Natural killer cell (primary cell): ENCODE data around the gene MYO16. TPM values are rescaled to one million over a fixed set of nuclear protein-coding genes. Genes with fewer than 3 reads are reported as not detected.
"Not testable (repeated sequence)": the region's sequence is repeated elsewhere in the genome, so short reads cannot be mapped to it uniquely, and the experiment has no call there.

Experiments
- ATAC-seq, 3 donors: fragments of 150-1000 bp in 2 of 3; fragments of 200-7000 bp in 1 of 3; cut with Tn5 transposase; 1 replicate in 1 of 3; 2 replicates in 2 of 3; pipeline ENCODE4 v1.10.0; 2021; ENCODE audit warnings: mild to moderate bottlenecking in 2 of 3, moderate library complexity in 2 of 3
- DNase-seq, 2 donors: peaks; one replicate each; pipeline versions ENCODE4 v3.0.0 to v3.0.0-alpha.2; 2013 to 2021; ENCODE audit warnings: mixed read lengths in 1 of 2
- H3K27ac ChIP-seq: one replicate; pipeline ENCODE4 v1.5.1; 2013; ENCODE audit warnings: mild to moderate bottlenecking, low read length
- H3K27me3 ChIP-seq: one replicate; pipeline ENCODE4 v1.6.1; 2013; ENCODE audit warnings: low read length; ENCODE audit not compliant: control insufficient read depth, insufficient read depth
- H3K36me3 ChIP-seq: one replicate; pipeline ENCODE4 v1.6.1; 2013; ENCODE audit warnings: low read length; ENCODE audit not compliant: control insufficient read depth, insufficient read depth
- H3K4me1 ChIP-seq: one replicate; pipeline ENCODE4 v1.6.1; 2013; ENCODE audit warnings: low read length; ENCODE audit not compliant: control insufficient read depth, insufficient read depth
- H3K4me3 ChIP-seq: one replicate; pipeline ENCODE4 v1.5.1; 2013; ENCODE audit warnings: low read length
- H3K9me3 ChIP-seq: one replicate; pipeline ENCODE4 v1.6.1; 2013; ENCODE audit warnings: low read length; ENCODE audit not compliant: control insufficient read depth, insufficient read depth
- H3K27ac Mint-ChIP-seq, 2 donors: one replicate each; pipeline ENCODE4 v1.8.0; 2022; ENCODE audit warnings: mild to moderate bottlenecking in 2 of 2, mixed read lengths in 2 of 2, moderate library complexity in 1 of 2
- H3K27me3 Mint-ChIP-seq, 2 donors: one replicate each; pipeline ENCODE4 v1.8.0; 2022; ENCODE audit warnings: low read depth in 2 of 2, mixed read lengths in 2 of 2
- H3K36me3 Mint-ChIP-seq: one replicate; pipeline ENCODE4 v1.8.0; 2022; ENCODE audit warnings: mixed read lengths
- H3K4me1 Mint-ChIP-seq, 2 donors: one replicate each; pipeline ENCODE4 v1.8.0; 2022; ENCODE audit warnings: mixed read lengths in 2 of 2
- H3K4me3 Mint-ChIP-seq: one replicate; pipeline ENCODE4 v1.8.0; 2022; ENCODE audit warnings: mild to moderate bottlenecking, moderate library complexity, mixed read lengths
- H3K9me3 Mint-ChIP-seq, 2 donors: one replicate each; pipeline ENCODE4 v1.8.0; 2022; ENCODE audit warnings: mixed read lengths in 2 of 2
- CTCF ChIP-seq: fragments of 200-600 bp; IDR thresholded peaks from one replicate; pipeline ENCODE4 v1.8.0; 2022; ENCODE audit warnings: antibody characterized with exemption
- WGBS: methylation state at CpG from one replicate; pipeline ENCODE4 v1.1.7; 2013; ENCODE audit warnings: missing lambda C conversion rate; ENCODE audit not compliant: insufficient coverage; 5-methylcytosine and 5-hydroxymethylcytosine counted together
- intact Hi-C: fragments of 100-400 bp; cut with micrococcal nuclease; formaldehyde crosslinking; loops from one replicate; pipeline ENCODE4 v1.14.2; 2022
- total RNA-seq, 4 donors: library from RNA; stranded (reverse); fragments of 120-200 nt in 1 of 4; gene quantifications; one replicate each; pipeline versions ENCODE4 v1.2.3 to v1.2.4, GENCODE V29; 2013 to 2022

Gene MYO16
- total RNA-seq, 3 donors from 2014 or later (not counting 1 experiment from before 2014, with no cell fraction given), result 0.28 TPM; not detected in 2

- peaks cover 0 to 3% of the 10 kb centered on the region in 2 donors for H3K9me3 Mint-ChIP-seq
- Histone ChIP-seq H3K36me3 (no peaks in the 10 kb centered on the region), H3K27me3 (no peaks in the 10 kb centered on the region), H3K4me1 (no peaks in the 10 kb centered on the region), H3K9me3 (no peaks in the 10 kb centered on the region), H3K4me3 (no peak overlapping the region), H3K27ac (no peak overlapping the region)
- no peak for TF ChIP-seq CTCF
- no peak for ATAC-seq
- H3K27me3 Mint-ChIP-seq, result peaks cover 0 to 9% of the 10 kb centered on the region in 2 donors
- no peaks in the 10 kb centered on the region for H3K4me1 Mint-ChIP-seq
- H3K4me3 Mint-ChIP-seq, result no peak overlapping the region
- 89% methylated on average over 22 of the region's 22 CpGs for WGBS
- H3K27ac Mint-ChIP-seq, result no peak overlapping the region
- H3K36me3 Mint-ChIP-seq, result no peaks in the 10 kb centered on the region
- intact Hi-C loops, result no loop called here
- no peak for DNase-seq
These were observed 459.2 kb downstream of the MYO16 start for GRCh38 chr13:109088624-109088917.

- Mint-ChIP-seq H3K4me3 (no peak overlapping the region), H3K9me3 (peaks cover 0 to 3% of the 10 kb centered on the region in 2 donors), H3K27ac (no peak overlapping the region), H3K36me3 (no peaks in the 10 kb centered on the region), H3K4me1 (no peaks in the 10 kb centered on the region), H3K27me3 (peaks cover 0 to 8% of the 10 kb centered on the region in 2 donors)
- intact Hi-C loops, result no loop called here
- no peak for ATAC-seq
- H3K36me3 ChIP-seq, result no peaks in the 10 kb centered on the region
- 81% methylated on average over 5 of the region's 5 CpGs for WGBS
- no peaks in the 10 kb centered on the region for H3K9me3 ChIP-seq
- H3K4me1 ChIP-seq, result no peaks in the 10 kb centered on the region
- H3K27me3 ChIP-seq, result no peaks in the 10 kb centered on the region
- H3K4me3 ChIP-seq, result no peak overlapping the region
- TF ChIP-seq CTCF, result no peak
- no peak overlapping the region for H3K27ac ChIP-seq
- no peak for DNase-seq
These were observed 461.4 kb downstream of the MYO16 start for GRCh38 chr13:109090796-109091195.

DNA sequence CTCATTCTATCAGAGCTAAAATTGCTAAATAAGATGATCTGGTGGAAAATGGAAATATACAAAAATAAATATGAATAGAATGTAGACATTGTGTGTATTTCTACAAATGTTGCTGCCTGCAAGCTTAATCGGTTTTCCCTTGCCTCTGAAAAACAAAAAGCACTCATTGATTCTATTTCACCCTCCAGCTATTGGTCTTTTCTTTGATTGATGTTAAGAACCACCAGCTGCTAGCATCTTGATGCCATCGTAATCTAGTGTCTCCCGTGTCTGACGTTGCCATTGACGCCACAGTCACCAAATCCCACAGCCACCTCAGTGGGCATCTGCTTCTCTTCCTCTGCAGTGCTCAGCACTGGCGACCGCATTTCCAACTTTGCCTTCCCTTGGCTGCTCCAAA, 461.8 kb downstream of the MYO16 start:
- no peaks in the 10 kb centered on the region for H3K36me3 ChIP-seq
- TF ChIP-seq CTCF, result no peak
- intact Hi-C loops, result no loop called here
- no peak overlapping the region for H3K4me3 ChIP-seq
- H3K4me1 ChIP-seq, result no peaks in the 10 kb centered on the region
- DNase-seq (no peak), ATAC-seq (no peak)
- peaks cover 0 to 8% of the 10 kb centered on the region in 2 donors for H3K27me3 Mint-ChIP-seq
- H3K4me3 Mint-ChIP-seq, result no peak overlapping the region
- no peaks in the 10 kb centered on the region for H3K9me3 ChIP-seq
- H3K27ac Mint-ChIP-seq, result no peak overlapping the region
- no peaks in the 10 kb centered on the region for H3K4me1 Mint-ChIP-seq
- H3K9me3 Mint-ChIP-seq, result peaks cover 0 to 3% of the 10 kb centered on the region in 2 donors
- no peaks in the 10 kb centered on the region for H3K27me3 ChIP-seq
- H3K27ac ChIP-seq, result no peak overlapping the region
- whole genome bisulfite sequencing, result 91% methylated on average over 7 of the region's 7 CpGs
- no peaks in the 10 kb centered on the region for H3K36me3 Mint-ChIP-seq

DNA sequence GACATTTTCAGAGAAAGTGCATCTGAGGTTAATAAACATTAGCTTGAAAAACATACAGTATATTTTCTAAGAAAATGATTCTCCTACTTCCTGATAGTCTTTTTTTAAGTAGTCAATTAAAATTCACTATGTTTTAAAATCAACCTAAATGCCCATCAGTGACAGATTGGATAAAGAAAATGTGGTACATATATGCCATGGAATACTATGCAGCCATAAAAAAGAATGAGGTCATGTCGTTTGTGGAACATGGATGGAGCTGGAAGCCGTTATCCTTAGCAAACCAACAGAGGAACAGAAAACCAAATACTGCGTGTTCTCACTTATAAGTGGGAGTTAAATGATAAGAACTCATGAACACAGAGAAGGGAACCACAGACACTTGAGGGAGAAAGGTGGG, 462.8 kb downstream of the MYO16 start:
- intact Hi-C loops, H3K27ac ChIP-seq, H3K9me3 Mint-ChIP-seq, H3K36me3 ChIP-seq, H3K27me3 ChIP-seq, H3K4me1 ChIP-seq, H3K4me3 ChIP-seq, H3K9me3 ChIP-seq, DNase-seq, H3K27me3 Mint-ChIP-seq, H3K27ac Mint-ChIP-seq, H3K4me1 Mint-ChIP-seq, H3K36me3 Mint-ChIP-seq, H3K4me3 Mint-ChIP-seq, ATAC-seq: not testable (repeated sequence)
- WGBS, result 85% methylated on average over 3 of the region's 3 CpGs
